ENCODE measurements around the gene MMADHC.

The MMADHC gene

GRCh38 chr2:149587220-149587949 lies at the start of gene MMADHC:
MMADHC (minus strand) TSS chr2:149587775; CDS start chr2:149587097, 678 bp downstream.
- DNase-seq (ENCODE audit: low read depth in 2 of 2), result peak; percentile 92 to 93

GRCh38 chr2:149634103-149634502 lies 46.5 kb upstream of the MMADHC start:
- no peak for DNase-seq (ENCODE audit: low read depth in 2 of 2)

- no peak for DNase-seq (ENCODE audit: low read depth in 2 of 2)
Observed at GRCh38 chr2:149630445-149630844, 42.9 kb upstream of the MMADHC start.

- peak in 1 of 2 experiments; percentile 23 for DNase-seq (ENCODE audit: low read depth in 2 of 2)
Observed at GRCh38 chr2:149629026-149629425, 41.5 kb upstream of the MMADHC start.

- no peak for DNase-seq (ENCODE audit: low read depth in 2 of 2)
Observed at GRCh38 chr2:149627111-149627801, 39.7 kb upstream of the MMADHC start.

- no peak for DNase-seq (ENCODE audit: low read depth in 2 of 2)
Observed at GRCh38 chr2:149625671-149626070, 38.1 kb upstream of the MMADHC start.

- no peak for DNase-seq (ENCODE audit: low read depth in 2 of 2)
Observed at GRCh38 chr2:149625271-149625670, 37.7 kb upstream of the MMADHC start.

- no peak for DNase-seq (ENCODE audit: low read depth in 2 of 2)
Observed at GRCh38 chr2:149622343-149622742, 34.8 kb upstream of the MMADHC start.

- peak in 1 of 2 experiments; percentile 46 for DNase-seq (ENCODE audit: low read depth in 2 of 2)
Observed at GRCh38 chr2:149617476-149617875, 29.9 kb upstream of the MMADHC start.

GRCh38 chr2:149616681-149617456 lies 29.3 kb upstream of the MMADHC start:
- DNase-seq (ENCODE audit: low read depth in 2 of 2), result peak in 1 of 2 experiments; percentile 18

- peak; percentile 76 to 77 for DNase-seq (ENCODE audit: low read depth in 2 of 2)
Observed at GRCh38 chr2:149613704-149614103, 26.1 kb upstream of the MMADHC start.

GRCh38 chr2:149612122-149612521 lies 24.5 kb upstream of the MMADHC start:
- DNase-seq (ENCODE audit: low read depth in 2 of 2), result peak in 1 of 2 experiments; percentile 48

GRCh38 chr2:149611100-149611820 lies 23.7 kb upstream of the MMADHC start:
- DNase-seq (ENCODE audit: low read depth in 2 of 2), result no peak

GRCh38 chr2:149606251-149606811 lies 18.8 kb upstream of the MMADHC start:
- no peak for DNase-seq (ENCODE audit: low read depth in 2 of 2)

- DNase-seq (ENCODE audit: low read depth in 2 of 2), result no peak
Observed at GRCh38 chr2:149603248-149603647, 15.7 kb upstream of the MMADHC start.

GRCh38 chr2:149601141-149601796 lies 13.7 kb upstream of the MMADHC start:
- no peak for DNase-seq (ENCODE audit: low read depth in 2 of 2)

GRCh38 chr2:149597668-149598326 lies 10.2 kb upstream of the MMADHC start:
- DNase-seq (ENCODE audit: low read depth in 2 of 2), result peak; percentile 90 to 91

- no peak for DNase-seq (ENCODE audit: low read depth in 2 of 2)
Observed at GRCh38 chr2:149597050-149597667, 9.6 kb upstream of the MMADHC start.

GRCh38 chr2:149596471-149596870 lies 8.9 kb upstream of the MMADHC start:
- no peak for DNase-seq (ENCODE audit: low read depth in 2 of 2)

Measured in fibroblast of skin of left quadriceps (primary cell).